Measurements from ENCODE around the gene TUBE1.
"Not testable (repeated sequence)": the region's sequence is repeated elsewhere in the genome, so short reads cannot be mapped to it uniquely, and the experiment has no call there.

TUBE1 gene

DNA sequence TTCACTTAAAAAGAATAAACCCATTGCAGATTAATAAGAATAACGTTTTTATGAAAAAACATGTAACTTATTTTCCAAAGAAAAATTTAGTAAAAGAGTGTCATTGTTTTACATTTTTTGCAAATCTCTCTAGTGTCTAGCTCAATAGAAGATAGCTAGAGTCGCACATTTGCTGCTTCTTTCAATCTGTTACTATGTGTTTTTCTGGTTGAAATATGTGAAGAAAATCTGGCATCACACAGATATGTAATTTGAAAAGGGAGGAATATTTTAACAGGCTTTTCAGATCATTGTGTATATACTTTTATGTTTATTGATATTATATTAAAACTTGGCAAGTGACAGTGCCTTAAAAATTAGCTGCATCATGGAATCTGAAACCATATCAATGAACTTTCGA lies 24.3 kb downstream of the TUBE1 start:
- no peak for DNase-seq (ENCODE audit: low read depth)

DNA sequence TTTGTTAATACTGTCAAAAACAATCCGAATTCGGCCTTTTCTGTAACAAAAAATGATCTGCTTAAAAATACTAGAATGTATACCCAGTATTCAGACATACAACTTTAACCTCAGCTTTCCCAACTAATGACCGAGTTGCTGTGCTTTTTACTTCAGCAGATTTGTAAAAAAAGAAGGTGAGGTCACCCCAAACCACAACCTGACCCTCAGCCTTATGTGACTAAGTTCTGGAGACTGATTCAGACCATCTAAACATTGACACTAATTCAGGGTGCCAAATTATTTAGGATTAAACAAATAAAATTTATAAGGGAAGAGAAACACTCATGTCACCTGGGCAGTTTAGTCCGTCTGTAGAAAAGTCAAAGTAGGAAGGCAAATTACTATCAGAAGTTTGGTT lies 25.7 kb downstream of the TUBE1 start:
- DNase-seq (ENCODE audit: low read depth), result no peak

DNA sequence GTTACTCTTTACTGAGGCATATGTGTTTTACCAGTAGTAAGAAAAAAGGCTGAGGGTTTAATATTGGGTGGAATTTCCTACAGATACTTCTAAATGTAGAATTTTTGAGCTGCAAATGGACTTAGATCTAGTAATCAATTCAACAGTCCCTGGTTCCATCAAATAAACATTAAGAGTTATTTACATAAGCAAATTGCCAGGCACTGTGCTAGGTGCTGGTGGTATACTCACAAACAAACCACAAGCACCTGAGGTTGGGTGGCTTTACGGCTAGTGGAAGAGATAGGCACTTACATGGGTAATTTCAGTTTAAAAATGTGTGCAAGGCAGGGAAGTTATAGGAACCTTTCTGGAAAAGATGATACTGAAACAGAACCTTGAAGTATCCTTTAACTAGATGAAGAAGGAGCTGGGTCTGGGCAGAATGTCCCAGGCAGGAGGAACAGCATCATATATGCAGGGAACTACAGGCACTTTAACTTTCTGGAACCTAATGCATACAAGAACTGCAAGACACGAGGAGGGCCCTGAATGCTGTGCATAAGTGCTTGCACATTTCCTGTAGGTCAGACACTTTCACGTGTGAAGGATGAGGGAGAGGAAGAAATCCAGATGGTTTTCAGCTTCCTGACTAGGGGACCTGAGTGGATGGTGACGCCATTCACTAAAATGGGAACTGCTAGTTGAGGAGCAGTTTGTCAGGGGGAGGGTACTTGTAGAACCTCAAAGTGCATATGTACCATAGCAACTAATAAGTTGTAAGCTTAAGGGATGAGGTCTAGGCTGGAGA lies 28.8 kb downstream of the TUBE1 start:
- DNase-seq (ENCODE audit: low read depth), result no peak

- no peak for DNase-seq (ENCODE audit: low read depth)
These were observed 32.6 kb downstream of the TUBE1 start for GRCh38 chr6:112054555-112055190.

DNA sequence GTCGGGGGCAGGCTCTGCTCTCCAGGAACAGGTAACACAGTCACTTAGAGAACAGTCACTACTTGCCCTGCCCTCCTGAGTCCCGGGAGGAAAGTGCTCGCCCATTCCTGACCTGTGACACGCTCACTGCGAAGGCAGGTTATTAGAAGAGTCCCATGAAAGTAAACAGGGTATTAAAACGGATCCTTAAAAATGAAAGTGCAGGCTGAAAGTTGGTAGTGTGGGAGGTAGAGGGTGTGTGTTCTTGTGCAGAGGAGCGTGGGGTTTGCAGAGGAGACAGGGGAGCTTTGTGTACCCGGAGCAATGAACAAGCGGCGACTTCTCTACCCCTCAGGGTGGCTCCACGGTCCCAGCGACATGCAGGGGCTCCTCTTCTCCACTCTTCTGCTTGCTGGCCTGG lies 33.3 kb downstream of the TUBE1 start, which contains the start of gene CCN6:
TSS of gene CCN6 (plus strand) at position 104 of the 400 bp plus-strand sequence. CDS start at position 358, 254 bp downstream.
- no peak for DNase-seq (ENCODE audit: low read depth)

- DNase-seq (ENCODE audit: low read depth), result not testable (repeated sequence)
These were observed 36.0 kb downstream of the TUBE1 start for GRCh38 chr6:112051251-112051740.

- no peak for DNase-seq (ENCODE audit: low read depth)
These were observed 36.9 kb downstream of the TUBE1 start for GRCh38 chr6:112050429-112050828.

DNA sequence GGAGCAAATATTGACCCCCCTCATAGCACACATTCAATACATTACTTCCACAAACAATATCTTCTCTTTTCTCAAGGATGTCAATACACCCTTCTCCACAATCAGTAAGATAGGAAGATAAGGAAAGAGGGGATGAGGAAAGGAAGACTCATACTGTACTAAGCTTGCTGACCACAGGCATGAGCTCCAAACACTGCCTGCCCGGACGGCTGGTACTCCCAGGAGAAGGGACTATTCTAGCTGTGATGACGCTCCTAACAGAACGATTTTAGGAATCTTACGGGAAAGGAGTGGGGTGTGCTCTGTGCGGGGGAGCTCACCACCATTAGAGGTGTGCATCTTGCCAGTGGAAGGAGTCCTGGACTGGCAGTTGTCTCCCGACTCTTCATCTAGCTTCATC lies 37.3 kb downstream of the TUBE1 start:
- no peak for DNase-seq (ENCODE audit: low read depth)

DNA sequence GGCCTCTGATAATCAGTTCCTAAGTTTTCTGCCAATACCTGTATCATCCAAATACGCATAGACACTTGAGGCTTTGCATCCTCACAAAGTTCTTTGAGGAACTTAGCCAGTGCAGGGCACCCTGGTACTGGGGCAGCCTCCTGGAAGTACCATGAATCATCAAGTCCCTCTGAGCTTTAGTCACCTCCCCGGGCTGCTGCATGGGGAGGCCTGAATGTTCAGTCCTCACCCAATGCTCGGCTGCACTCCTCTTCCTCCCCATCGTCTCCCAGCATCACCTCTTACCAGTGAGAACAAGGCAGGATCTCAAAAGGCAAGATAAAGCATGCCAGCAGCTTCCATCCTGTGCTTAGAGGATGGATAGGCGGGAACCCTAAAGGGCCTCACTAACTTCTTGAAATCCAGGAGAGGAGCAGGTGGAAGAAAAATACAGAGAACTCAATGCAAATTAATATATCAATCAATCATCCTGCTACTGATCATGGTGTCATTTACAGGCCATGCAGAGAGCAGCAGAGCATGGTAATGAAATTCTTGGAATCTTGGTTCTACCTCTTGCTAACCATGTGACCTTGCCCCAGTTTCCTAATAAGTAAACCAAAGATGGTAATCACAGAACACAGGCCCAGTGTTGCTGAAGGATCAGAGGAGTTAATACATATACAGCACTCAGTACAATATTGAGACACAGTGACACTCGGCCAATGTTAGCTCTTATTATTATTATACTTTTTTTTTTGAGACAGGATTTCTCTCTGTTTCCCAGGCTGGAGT lies 38.1 kb downstream of the TUBE1 start:
- DNase-seq (ENCODE audit: low read depth), result no peak

- not testable (repeated sequence) for DNase-seq (ENCODE audit: low read depth)
These were observed 39.8 kb downstream of the TUBE1 start for GRCh38 chr6:112047523-112047922.

GRCh38 chr6:112044856-112045255 lies 42.4 kb downstream of the TUBE1 start:
- DNase-seq (ENCODE audit: low read depth), result no peak

GRCh38 chr6:112044196-112044595 lies 43.1 kb downstream of the TUBE1 start:
- DNase-seq (ENCODE audit: low read depth), result no peak

DNA sequence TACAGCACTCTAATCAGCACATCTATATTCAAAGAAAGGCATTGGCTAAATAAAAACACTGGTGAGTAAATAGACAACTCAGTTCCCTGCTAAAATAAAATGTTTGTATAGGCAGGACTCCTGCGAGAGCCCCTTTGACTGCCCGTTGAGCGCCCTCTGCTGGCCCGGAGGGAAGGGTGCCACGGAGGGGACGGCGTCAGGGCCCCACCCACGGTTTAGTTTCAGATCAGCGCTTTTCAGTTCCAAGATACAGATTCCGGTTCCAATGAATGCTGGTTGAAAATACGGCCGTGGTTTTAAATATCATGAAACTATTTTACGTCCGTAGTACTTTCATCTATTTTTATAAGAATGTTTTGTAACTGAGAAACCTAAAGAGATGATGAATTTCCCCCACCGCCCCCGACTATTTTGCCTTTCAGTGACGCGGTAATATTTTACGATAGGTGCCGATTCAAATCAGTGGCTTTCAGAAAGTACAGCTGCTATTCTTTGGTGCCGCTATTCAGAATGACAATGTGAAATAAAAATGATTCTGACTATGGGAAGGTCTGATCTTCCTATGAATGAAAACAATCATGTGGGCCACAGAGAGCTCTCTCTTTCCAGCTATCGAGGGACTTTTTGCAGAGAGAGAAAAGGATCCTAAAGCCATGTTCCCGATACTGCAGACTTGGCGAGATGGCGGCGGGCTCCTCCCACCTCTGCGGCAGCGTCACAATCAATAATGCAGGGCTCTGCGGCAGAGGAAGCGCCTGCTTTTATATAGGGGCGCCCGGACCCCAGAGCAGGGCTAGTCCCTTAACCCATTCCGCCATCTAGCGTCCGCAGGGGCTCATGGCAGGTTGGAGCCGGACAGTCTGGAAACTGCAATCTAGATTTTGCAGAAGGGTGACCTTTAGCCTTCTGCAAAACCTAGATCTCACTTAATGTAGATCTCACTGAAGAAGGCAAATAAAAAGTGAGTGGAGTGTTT lies 44.0 kb downstream of the TUBE1 start:
- DNase-seq (ENCODE audit: low read depth), result peak; percentile 90

DNA sequence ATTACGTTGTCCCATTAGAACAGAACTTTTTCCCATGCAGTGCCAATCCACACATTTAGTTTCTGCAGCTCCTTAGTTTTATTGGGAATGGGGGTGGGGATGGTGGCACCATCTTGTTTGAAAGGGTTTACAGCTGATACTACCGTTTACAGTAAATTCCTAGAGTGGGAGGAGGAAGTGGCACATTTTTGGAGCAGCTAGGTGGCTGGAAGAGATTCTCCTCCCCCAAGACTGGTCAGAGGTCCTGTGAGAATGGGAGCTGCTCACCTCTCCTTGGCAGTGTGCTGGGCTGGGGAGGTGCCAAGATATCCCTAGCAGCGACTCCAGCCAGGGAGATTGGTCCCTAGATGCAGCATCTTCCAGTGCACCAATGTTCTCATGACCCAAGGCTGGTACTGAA lies 45.7 kb downstream of the TUBE1 start:
- DNase-seq (ENCODE audit: low read depth), result no peak

- DNase-seq (ENCODE audit: low read depth), result no peak
These were observed 46.3 kb downstream of the TUBE1 start for GRCh38 chr6:112040956-112041355.

DNA sequence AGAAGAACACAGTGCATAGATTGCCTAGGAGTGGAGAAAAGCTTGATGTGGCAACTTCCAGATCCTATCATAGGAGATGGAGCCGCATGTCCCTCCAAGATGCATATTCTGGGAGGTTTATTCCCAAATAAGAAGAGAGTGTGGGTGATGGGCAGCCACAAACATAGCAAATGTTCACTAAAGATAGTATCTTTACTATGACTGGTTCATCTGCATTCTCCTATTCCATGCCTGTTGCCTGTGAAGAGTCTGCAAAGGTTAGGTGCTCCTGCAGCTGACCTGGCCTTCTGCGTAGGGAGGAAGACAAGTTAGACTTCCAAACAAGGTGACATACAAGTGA lies 47.9 kb downstream of the TUBE1 start:
- no peak for DNase-seq (ENCODE audit: low read depth)

- DNase-seq (ENCODE audit: low read depth), result no peak
These were observed 48.4 kb downstream of the TUBE1 start for GRCh38 chr6:112038756-112039430.

GRCh38 chr6:112038268-112038667 lies 49.0 kb downstream of the TUBE1 start:
- DNase-seq (ENCODE audit: low read depth), result no peak

DNA sequence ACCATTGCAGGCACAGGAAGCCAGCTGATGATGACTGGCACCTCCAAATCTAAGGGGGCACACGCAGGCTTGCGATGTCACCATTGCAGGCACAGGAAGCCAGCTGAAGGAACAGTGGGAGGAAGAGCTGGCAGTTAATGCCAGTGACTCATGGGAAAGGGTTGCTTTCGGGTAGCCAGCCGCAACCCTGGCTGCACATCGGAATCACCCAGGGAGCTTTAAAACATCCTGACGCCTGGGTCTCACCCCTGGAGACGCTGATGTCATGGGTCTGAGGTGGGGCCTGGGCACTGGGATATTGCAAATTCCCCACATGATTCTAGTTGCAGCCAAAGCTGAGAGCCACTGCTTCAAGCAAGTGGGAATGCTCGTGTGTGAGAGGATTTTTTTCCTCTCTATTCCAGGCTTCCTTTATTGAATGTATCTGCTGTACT lies 49.5 kb downstream of the TUBE1 start:
- no peak for DNase-seq (ENCODE audit: low read depth)

- DNase-seq (ENCODE audit: low read depth), result no peak
These were observed 51.1 kb downstream of the TUBE1 start for GRCh38 chr6:112036088-112036637.

DNA sequence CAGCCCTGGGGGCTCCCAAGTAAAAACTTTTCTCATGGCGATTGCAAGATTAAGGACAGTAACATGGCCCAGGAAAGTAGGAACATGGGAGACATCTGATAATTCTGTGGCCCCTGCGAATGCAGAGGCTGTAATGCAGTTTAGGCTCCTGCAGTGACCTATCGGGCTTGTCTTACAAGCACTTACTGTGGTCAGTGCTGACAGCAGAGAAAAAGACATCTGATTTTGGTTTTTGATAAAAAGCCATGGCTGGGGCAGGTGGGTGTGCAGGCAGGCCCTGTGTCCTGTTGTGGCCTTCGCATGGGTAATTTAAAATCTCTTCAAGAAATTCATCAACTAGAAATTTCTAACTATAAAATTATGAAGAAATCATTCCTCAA lies 52.7 kb downstream of the TUBE1 start:
- no peak for DNase-seq (ENCODE audit: low read depth)

Measured in activated T-cell treated with anti-CD3 and anti-CD28 coated beads for 1 hour (primary cell).